ENCODE measurements around the gene PSEN1.

DNA sequence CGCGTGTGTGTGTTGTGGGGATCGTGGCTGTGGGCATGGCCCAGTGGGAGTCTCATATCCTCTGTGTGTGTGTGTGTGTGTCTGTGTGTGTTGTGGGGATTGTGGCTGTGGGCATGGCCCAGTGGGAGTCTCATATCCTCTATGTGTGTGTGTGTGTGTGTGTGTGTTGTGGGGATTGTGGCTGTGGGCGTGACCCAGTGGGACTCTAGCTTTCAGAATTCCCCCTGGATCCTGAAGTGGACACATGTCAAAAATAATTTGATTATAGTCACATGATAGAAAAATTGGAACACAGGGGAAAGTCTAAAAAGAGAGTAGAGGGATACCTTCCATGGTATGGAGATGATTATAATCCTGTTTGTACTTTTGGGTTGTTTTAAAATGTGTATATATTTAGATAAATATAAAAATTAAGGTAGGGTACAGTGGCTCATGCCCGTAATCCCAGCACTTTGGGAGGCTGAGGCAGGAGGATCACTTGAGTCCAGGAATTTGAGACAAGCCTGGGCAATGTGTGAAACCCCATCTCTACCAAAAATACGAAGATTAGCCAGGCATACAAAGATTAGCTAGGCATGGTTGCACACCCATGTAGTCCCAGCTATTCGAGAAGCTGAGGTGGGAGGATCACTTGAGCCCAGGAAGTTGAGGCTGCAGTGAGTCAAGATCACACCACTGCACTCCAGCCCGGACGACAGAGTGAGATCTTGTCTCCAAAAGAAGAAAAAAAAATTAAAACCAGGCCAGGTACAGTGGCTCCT, 112.0 kb downstream of the PSEN1 start:
- TF ChIP-seq, protein P1, sequence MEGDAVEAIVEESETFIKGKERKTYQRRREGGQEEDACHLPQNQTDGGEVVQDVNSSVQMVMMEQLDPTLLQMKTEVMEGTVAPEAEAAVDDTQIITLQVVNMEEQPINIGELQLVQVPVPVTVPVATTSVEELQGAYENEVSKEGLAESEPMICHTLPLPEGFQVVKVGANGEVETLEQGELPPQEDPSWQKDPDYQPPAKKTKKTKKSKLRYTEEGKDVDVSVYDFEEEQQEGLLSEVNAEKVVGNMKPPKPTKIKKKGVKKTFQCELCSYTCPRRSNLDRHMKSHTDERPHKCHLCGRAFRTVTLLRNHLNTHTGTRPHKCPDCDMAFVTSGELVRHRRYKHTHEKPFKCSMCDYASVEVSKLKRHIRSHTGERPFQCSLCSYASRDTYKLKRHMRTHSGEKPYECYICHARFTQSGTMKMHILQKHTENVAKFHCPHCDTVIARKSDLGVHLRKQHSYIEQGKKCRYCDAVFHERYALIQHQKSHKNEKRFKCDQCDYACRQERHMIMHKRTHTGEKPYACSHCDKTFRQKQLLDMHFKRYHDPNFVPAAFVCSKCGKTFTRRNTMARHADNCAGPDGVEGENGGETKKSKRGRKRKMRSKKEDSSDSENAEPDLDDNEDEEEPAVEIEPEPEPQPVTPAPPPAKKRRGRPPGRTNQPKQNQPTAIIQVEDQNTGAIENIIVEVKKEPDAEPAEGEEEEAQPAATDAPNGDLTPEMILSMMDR (IDR thresholded peaks at IDR 0.05), result no peak
- no peak for TF ChIP-seq EP300 (IDR thresholded peaks at IDR 0.05)

All from suprapubic skin (tissue), 3 donors.